Skeletal muscle satellite cell (primary cell): ENCODE results near the gene TRIM5.

Experiments used
- H3K27me3 ChIP-seq: 2 replicates; pipeline ENCODE4 v1.7.0; 2013; ENCODE audit warnings: low read length; ENCODE audit not compliant: control insufficient read depth, insufficient read depth
- H3K36me3 ChIP-seq: 2 replicates; pipeline ENCODE4 v1.7.0; 2013; ENCODE audit warnings: mild to moderate bottlenecking, control low read depth, low read length; ENCODE audit not compliant: insufficient read depth
- H3K4me1 ChIP-seq: 2 replicates; pipeline ENCODE4 v1.7.0; 2013; ENCODE audit warnings: low read length; ENCODE audit not compliant: control insufficient read depth, insufficient read depth
- H3K4me2 ChIP-seq: 2 replicates; pipeline ENCODE4 v1.7.0; 2013; ENCODE audit warnings: mild to moderate bottlenecking, low read length
- H3K4me3 ChIP-seq: 2 replicates; pipeline ENCODE4 v1.7.0; 2013; ENCODE audit warnings: low read length
- H3K9ac ChIP-seq: 2 replicates; pipeline ENCODE4 v1.7.0; 2013; ENCODE audit warnings: mild to moderate bottlenecking, low read depth, low read length, moderate library complexity
- H3K9me3 ChIP-seq: replicated peaks from 2 replicates; pipeline ENCODE4 v1.7.0; 2013; ENCODE audit warnings: mild to moderate bottlenecking, control low read depth, low read length

Gene TRIM5

GRCh38 chr11:5655474-5655873, 29.4 kb downstream of the TRIM5 start:
- Histone ChIP-seq H3K27me3 (no peaks in the 10 kb centered on the region), H3K4me1 (no peaks in the 10 kb centered on the region), H3K4me3 (no peak overlapping the region)

GRCh38 chr11:5646139-5646538, 38.7 kb downstream of the TRIM5 start:
- no peaks in the 10 kb centered on the region for H3K36me3 ChIP-seq
- H3K9me3 ChIP-seq, result no peaks in the 10 kb centered on the region
- H3K9ac ChIP-seq, result no peak overlapping the region
- H3K4me3 ChIP-seq, result no peak overlapping the region
- no peak overlapping the region for H3K4me2 ChIP-seq
- no peaks in the 10 kb centered on the region for H3K4me1 ChIP-seq
- no peaks in the 10 kb centered on the region for H3K27me3 ChIP-seq

More at GRCh38 chr11:5655474-5655873, 29.4 kb downstream of the TRIM5 start:
- no peaks in the 10 kb centered on the region for H3K9me3 ChIP-seq
- no peaks in the 10 kb centered on the region for H3K36me3 ChIP-seq
- no peak overlapping the region for H3K9ac ChIP-seq
- H3K4me2 ChIP-seq, result no peak overlapping the region

GRCh38 chr11:5643585-5643984, 41.3 kb downstream of the TRIM5 start:
- Histone ChIP-seq H3K9me3 (no peaks in the 10 kb centered on the region), H3K4me1 (no peaks in the 10 kb centered on the region), H3K9ac (no peak overlapping the region), H3K36me3 (no peaks in the 10 kb centered on the region), H3K27me3 (no peaks in the 10 kb centered on the region), H3K4me3 (no peak overlapping the region), H3K4me2 (no peak overlapping the region)

- H3K36me3 ChIP-seq, result no peaks in the 10 kb centered on the region
- no peaks in the 10 kb centered on the region for H3K9me3 ChIP-seq
- no peak overlapping the region for H3K4me2 ChIP-seq
- no peaks in the 10 kb centered on the region for H3K4me1 ChIP-seq
- H3K4me3 ChIP-seq, result no peak overlapping the region
- H3K9ac ChIP-seq, result no peak overlapping the region
- H3K27me3 ChIP-seq, result no peaks in the 10 kb centered on the region
These were observed 44.9 kb downstream of the TRIM5 start for GRCh38 chr11:5639953-5640352.

GRCh38 chr11:5631969-5632635, 52.8 kb downstream of the TRIM5 start:
- H3K27me3 ChIP-seq, result no peaks in the 10 kb centered on the region
- no peaks in the 10 kb centered on the region for H3K4me1 ChIP-seq
- H3K9ac ChIP-seq, result no peak overlapping the region
- no peaks in the 10 kb centered on the region for H3K9me3 ChIP-seq
- H3K4me3 ChIP-seq, result no peak overlapping the region
- no peaks in the 10 kb centered on the region for H3K36me3 ChIP-seq
- no peak overlapping the region for H3K4me2 ChIP-seq

GRCh38 chr11:5631417-5631816, 53.5 kb downstream of the TRIM5 start:
- H3K9me3 ChIP-seq, result no peaks in the 10 kb centered on the region
- H3K27me3 ChIP-seq, result no peaks in the 10 kb centered on the region
- no peak overlapping the region for H3K4me3 ChIP-seq
- H3K36me3 ChIP-seq, result no peaks in the 10 kb centered on the region
- H3K4me2 ChIP-seq, result no peak overlapping the region
- H3K9ac ChIP-seq, result no peak overlapping the region
- H3K4me1 ChIP-seq, result no peaks in the 10 kb centered on the region

- Histone ChIP-seq H3K9ac (no peak overlapping the region), H3K9me3 (no peaks in the 10 kb centered on the region)
These were observed 58.7 kb downstream of the TRIM5 start for GRCh38 chr11:5626196-5626595.

GRCh38 chr11:5625281-5625680, 59.6 kb downstream of the TRIM5 start:
- H3K4me3 ChIP-seq, result peak overlapping the region; percentile 82
- peak overlapping the region; percentile 87 for H3K4me2 ChIP-seq
- H3K9ac ChIP-seq, result peak overlapping the region; percentile 79
- H3K9me3 ChIP-seq, result no peaks in the 10 kb centered on the region
- H3K36me3 ChIP-seq, result no peaks in the 10 kb centered on the region
- H3K27me3 ChIP-seq, result no peaks in the 10 kb centered on the region
- H3K4me1 ChIP-seq, result peaks cover 28% of the 10 kb centered on the region

More at GRCh38 chr11:5626196-5626595, 58.7 kb downstream of the TRIM5 start:
- Histone ChIP-seq H3K4me3 (no peak overlapping the region), H3K4me2 (no peak overlapping the region), H3K27me3 (no peaks in the 10 kb centered on the region), H3K4me1 (peaks cover 19% of the 10 kb centered on the region), H3K36me3 (no peaks in the 10 kb centered on the region)

GRCh38 chr11:5624489-5625279, 60.2 kb downstream of the TRIM5 start, which contains the start of gene TRIM34:
Gene TRIM34 (plus strand): TSS chr11:5625001. CDS start chr11:5632332, 7,331 bp downstream.
- Histone ChIP-seq H3K36me3 (no peaks in the 10 kb centered on the region), H3K4me1 (peaks cover 34% of the 10 kb centered on the region), H3K9me3 (no peaks in the 10 kb centered on the region), H3K27me3 (no peaks in the 10 kb centered on the region), H3K9ac (peak within 1 kb of the TSS; percentile 79), H3K4me3 (peak within 1 kb of the TSS; percentile 82), H3K4me2 (peak within 1 kb of the TSS; percentile 87)

GRCh38 chr11:5622802-5623201, 62.1 kb downstream of the TRIM5 start:
- no peak overlapping the region for H3K4me3 ChIP-seq
- H3K9ac ChIP-seq, result no peak overlapping the region
- H3K27me3 ChIP-seq, result no peaks in the 10 kb centered on the region
- H3K36me3 ChIP-seq, result no peaks in the 10 kb centered on the region
- H3K4me1 ChIP-seq, result peaks cover 48% of the 10 kb centered on the region
- no peak overlapping the region for H3K4me2 ChIP-seq
- no peaks in the 10 kb centered on the region for H3K9me3 ChIP-seq

GRCh38 chr11:5621580-5621979, 63.3 kb downstream of the TRIM5 start:
- H3K36me3 ChIP-seq, result no peaks in the 10 kb centered on the region
- H3K4me2 ChIP-seq, result peak overlapping the region; percentile 74
- no peaks in the 10 kb centered on the region for H3K27me3 ChIP-seq
- H3K4me1 ChIP-seq, result peaks cover 48% of the 10 kb centered on the region
- H3K9me3 ChIP-seq, result no peaks in the 10 kb centered on the region
- H3K4me3 ChIP-seq, result no peak overlapping the region
- peak overlapping the region; percentile 64 for H3K9ac ChIP-seq
